ENCODE data around the gene BTBD2.

Gene BTBD2

DNA sequence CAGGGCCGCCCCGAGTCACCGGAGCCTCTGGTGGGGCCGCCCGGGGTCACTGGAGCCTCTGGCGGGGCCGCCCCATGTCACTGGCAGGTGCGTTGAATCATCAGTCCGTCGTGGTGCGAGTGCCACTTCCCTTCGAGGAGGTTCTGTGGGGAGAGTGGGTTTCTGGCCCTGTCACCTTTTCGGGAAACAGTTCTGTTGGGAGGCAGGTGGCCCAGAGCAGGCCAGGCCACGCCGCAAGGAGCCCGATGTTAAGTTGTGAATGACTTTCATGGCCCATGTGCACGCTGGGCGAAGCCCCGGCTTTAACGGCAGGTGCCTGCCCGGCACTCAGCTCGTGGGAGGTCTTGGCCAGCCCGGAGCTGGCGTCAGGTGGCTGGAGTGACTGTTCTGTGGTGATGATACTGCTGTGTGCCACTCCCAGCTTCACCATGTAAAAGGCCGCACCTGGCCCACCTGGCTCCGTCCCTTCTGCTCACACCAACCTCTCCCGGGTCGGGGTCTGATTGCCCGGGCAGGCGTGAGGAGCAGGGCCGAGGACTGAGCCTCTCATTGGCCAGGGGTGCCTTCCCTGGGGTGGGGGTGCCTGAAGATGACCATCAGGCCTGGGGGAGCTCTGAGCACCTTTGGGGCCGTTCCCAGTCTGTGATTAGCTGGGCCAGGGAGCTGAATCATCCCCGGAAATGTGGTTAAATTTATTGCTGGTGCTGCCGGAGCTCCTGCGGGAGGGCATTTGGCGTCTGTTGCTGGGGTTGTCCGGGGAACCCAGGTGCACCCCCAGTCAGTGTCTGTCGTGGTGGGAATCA is 45.3 kb downstream of the BTBD2 start:
- no peaks in the 10 kb centered on the region for H3K9me3 ChIP-seq (ENCODE audit: insufficient read depth, low read depth, low read length)
- no peak overlapping the region for H3K9ac ChIP-seq (ENCODE audit: low read depth, low read length)
- no peak overlapping the region for H3K27ac ChIP-seq (ENCODE audit: low read length)

GRCh38 chr19:1969176-1970002 is 46.1 kb downstream of the BTBD2 start:
- no peak overlapping the region for H3K27ac ChIP-seq (ENCODE audit: low read length)
- no peak overlapping the region for H3K4me3 ChIP-seq (ENCODE audit: low read length)
- no peaks in the 10 kb centered on the region for H3K27me3 ChIP-seq (ENCODE audit: insufficient read depth, low read length)
- H3K9me3 ChIP-seq (ENCODE audit: insufficient read depth, low read depth, low read length) = no peaks in the 10 kb centered on the region
- H3K9ac ChIP-seq (ENCODE audit: low read depth, low read length) = no peak overlapping the region
- no peaks in the 10 kb centered on the region for H3K4me1 ChIP-seq (ENCODE audit: insufficient read depth, low read length)
- peaks cover 7% of the 10 kb centered on the region for H3K36me3 ChIP-seq (ENCODE audit: insufficient read depth, low read depth, low read length)

More for the DNA sequence above, 45.3 kb downstream of the BTBD2 start:
- Histone ChIP-seq H3K4me1 (ENCODE audit: insufficient read depth, low read length) (no peaks in the 10 kb centered on the region), H3K36me3 (ENCODE audit: insufficient read depth, low read depth, low read length) (peaks cover 12% of the 10 kb centered on the region), H3K27me3 (ENCODE audit: insufficient read depth, low read length) (no peaks in the 10 kb centered on the region), H3K4me3 (ENCODE audit: low read length) (no peak overlapping the region)

DNA sequence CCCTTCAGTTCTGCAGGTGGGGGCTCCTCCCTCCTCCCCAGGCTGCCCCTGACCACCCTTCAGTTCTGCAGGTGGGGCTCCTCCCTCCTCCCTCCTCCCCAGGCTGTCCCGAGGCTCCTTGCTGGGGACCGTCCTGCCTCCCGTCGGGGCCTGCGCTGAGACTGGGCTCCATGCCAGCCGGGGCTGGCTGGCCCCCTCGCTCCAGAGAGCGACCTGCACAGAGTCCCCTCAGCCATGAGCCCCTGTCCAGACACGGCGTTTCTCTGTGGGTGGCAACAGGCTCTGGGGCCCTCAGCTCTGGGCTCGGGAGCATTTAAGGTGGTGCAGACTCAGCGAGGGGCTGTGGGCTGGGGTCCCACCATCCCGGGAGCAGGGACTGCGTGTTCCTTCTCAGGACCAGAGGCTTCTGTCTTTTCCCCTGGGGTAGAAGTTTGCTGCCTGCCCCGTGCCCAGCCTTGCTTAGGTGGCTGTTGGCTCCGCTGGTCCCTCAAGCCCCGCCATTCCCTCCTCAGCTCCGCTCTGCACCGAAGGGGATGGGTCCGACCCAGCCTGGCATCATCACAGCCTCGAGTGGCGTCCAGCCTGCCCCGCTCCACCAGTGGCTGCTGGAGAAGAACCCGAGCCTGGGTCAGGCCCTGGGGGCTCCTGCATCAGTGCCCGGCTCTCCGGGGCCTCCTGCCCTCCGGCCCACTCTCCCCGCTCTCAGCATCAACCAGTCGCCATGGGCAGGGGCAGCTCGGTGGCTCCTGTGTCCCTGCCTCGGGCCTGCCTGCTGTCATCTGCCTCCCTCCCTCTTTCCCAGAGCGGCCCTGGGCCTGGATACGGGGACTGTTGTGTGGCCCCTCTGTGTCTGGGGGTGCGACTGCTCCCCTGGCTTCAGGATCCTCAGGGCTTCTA is 47.0 kb downstream of the BTBD2 start:
- Histone ChIP-seq H3K9me3 (ENCODE audit: insufficient read depth, low read depth, low read length) (no peaks in the 10 kb centered on the region), H3K4me3 (ENCODE audit: low read length) (no peak overlapping the region), H3K27me3 (ENCODE audit: insufficient read depth, low read length) (no peaks in the 10 kb centered on the region), H3K36me3 (ENCODE audit: insufficient read depth, low read depth, low read length) (peaks cover 6% of the 10 kb centered on the region), H3K9ac (ENCODE audit: low read depth, low read length) (no peak overlapping the region), H3K27ac (ENCODE audit: low read length) (no peak overlapping the region), H3K4me1 (ENCODE audit: insufficient read depth, low read length) (no peaks in the 10 kb centered on the region)

DNA sequence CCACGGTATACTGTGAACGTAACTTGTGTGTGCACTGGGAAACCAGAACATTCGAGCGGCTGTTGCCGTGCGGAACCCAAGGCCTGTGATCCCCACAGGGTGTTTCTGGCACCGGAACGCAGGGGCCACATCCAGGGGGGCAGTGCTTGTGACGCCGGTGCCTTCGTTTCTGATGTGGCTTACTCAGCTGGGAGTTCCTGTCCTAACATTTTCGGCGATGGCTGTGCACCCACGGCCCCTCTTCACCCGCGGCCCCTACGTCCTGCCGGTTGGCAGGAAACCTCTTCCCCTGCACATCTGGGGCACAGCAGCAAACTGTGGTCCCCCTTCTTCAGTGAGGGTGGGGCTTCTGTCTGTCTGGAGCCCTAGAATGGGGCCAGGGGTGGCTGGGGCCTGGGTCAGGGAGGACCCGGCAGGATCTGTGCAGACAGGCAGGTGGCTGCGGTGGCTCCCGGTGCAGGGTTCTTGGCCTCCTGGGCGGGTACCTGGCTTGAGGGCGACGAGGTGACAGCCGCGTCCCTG is 48.4 kb downstream of the BTBD2 start:
- Histone ChIP-seq H3K9ac (ENCODE audit: low read depth, low read length) (no peak overlapping the region), H3K4me1 (ENCODE audit: insufficient read depth, low read length) (no peaks in the 10 kb centered on the region), H3K4me3 (ENCODE audit: low read length) (no peak overlapping the region), H3K27ac (ENCODE audit: low read length) (no peak overlapping the region), H3K9me3 (ENCODE audit: insufficient read depth, low read depth, low read length) (no peaks in the 10 kb centered on the region), H3K36me3 (ENCODE audit: insufficient read depth, low read depth, low read length) (peaks cover 3% of the 10 kb centered on the region), H3K27me3 (ENCODE audit: insufficient read depth, low read length) (no peaks in the 10 kb centered on the region)

GRCh38 chr19:1962674-1963073 is 52.8 kb downstream of the BTBD2 start:
- Histone ChIP-seq H3K9me3 (ENCODE audit: insufficient read depth, low read depth, low read length) (no peaks in the 10 kb centered on the region), H3K27ac (ENCODE audit: low read length) (no peak overlapping the region), H3K4me3 (ENCODE audit: low read length) (no peak overlapping the region), H3K36me3 (ENCODE audit: insufficient read depth, low read depth, low read length) (no peaks in the 10 kb centered on the region; the same call in 1 of the 2 replicates), H3K4me1 (ENCODE audit: insufficient read depth, low read length) (no peaks in the 10 kb centered on the region), H3K9ac (ENCODE audit: low read depth, low read length) (no peak overlapping the region), H3K27me3 (ENCODE audit: insufficient read depth, low read length) (no peaks in the 10 kb centered on the region)

GRCh38 chr19:1961000-1961883 is 54.3 kb downstream of the BTBD2 start:
- H3K4me3 ChIP-seq (ENCODE audit: low read length) = no peak overlapping the region
- no peaks in the 10 kb centered on the region for H3K9me3 ChIP-seq (ENCODE audit: insufficient read depth, low read depth, low read length)
- no peaks in the 10 kb centered on the region; the same call in 1 of the 2 replicates for H3K36me3 ChIP-seq (ENCODE audit: insufficient read depth, low read depth, low read length)
- H3K4me1 ChIP-seq (ENCODE audit: insufficient read depth, low read length) = no peaks in the 10 kb centered on the region
- H3K27ac ChIP-seq (ENCODE audit: low read length) = no peak overlapping the region
- H3K27me3 ChIP-seq (ENCODE audit: insufficient read depth, low read length) = no peaks in the 10 kb centered on the region
- H3K9ac ChIP-seq (ENCODE audit: low read depth, low read length) = no peak overlapping the region

GRCh38 chr19:1959928-1960589 is 55.5 kb downstream of the BTBD2 start:
- H3K36me3 ChIP-seq (ENCODE audit: insufficient read depth, low read depth, low read length) = no peaks in the 10 kb centered on the region; the same call in 1 of the 2 replicates
- H3K27ac ChIP-seq (ENCODE audit: low read length) = no peak overlapping the region
- H3K4me3 ChIP-seq (ENCODE audit: low read length) = no peak overlapping the region
- H3K9ac ChIP-seq (ENCODE audit: low read depth, low read length) = no peak overlapping the region; the same call in 1 of the 2 replicates
- no peaks in the 10 kb centered on the region for H3K4me1 ChIP-seq (ENCODE audit: insufficient read depth, low read length)
- H3K27me3 ChIP-seq (ENCODE audit: insufficient read depth, low read length) = no peaks in the 10 kb centered on the region
- no peaks in the 10 kb centered on the region for H3K9me3 ChIP-seq (ENCODE audit: insufficient read depth, low read depth, low read length)

- no peak overlapping the region for H3K27ac ChIP-seq (ENCODE audit: low read length)
- H3K36me3 ChIP-seq (ENCODE audit: insufficient read depth, low read depth, low read length) = peaks cover 5% of the 10 kb centered on the region; the same call in 1 of the 2 replicates
- H3K27me3 ChIP-seq (ENCODE audit: insufficient read depth, low read length) = no peaks in the 10 kb centered on the region
- no peak overlapping the region for H3K9ac ChIP-seq (ENCODE audit: low read depth, low read length)
- no peaks in the 10 kb centered on the region for H3K9me3 ChIP-seq (ENCODE audit: insufficient read depth, low read depth, low read length)
- no peak overlapping the region for H3K4me3 ChIP-seq (ENCODE audit: low read length)
- H3K4me1 ChIP-seq (ENCODE audit: insufficient read depth, low read length) = no peaks in the 10 kb centered on the region
Observed at GRCh38 chr19:1957562-1958248, 57.8 kb downstream of the BTBD2 start.

- H3K27ac ChIP-seq (ENCODE audit: low read length) = no peak overlapping the region
- H3K27me3 ChIP-seq (ENCODE audit: insufficient read depth, low read length) = no peaks in the 10 kb centered on the region
- H3K36me3 ChIP-seq (ENCODE audit: insufficient read depth, low read depth, low read length) = peaks cover 9% of the 10 kb centered on the region; the same call in 1 of the 2 replicates
- no peak overlapping the region for H3K4me3 ChIP-seq (ENCODE audit: low read length)
- H3K4me1 ChIP-seq (ENCODE audit: insufficient read depth, low read length) = no peaks in the 10 kb centered on the region
- no peaks in the 10 kb centered on the region for H3K9me3 ChIP-seq (ENCODE audit: insufficient read depth, low read depth, low read length)
- no peak overlapping the region for H3K9ac ChIP-seq (ENCODE audit: low read depth, low read length)
Observed at GRCh38 chr19:1956868-1957492, 58.5 kb downstream of the BTBD2 start.
